Measurements from ENCODE around the gene CDK18.

Gene CDK18

GRCh38 chr1:205488074-205488723 lies 16.3 kb upstream of the CDK18 start:
- ATAC-seq (ENCODE audit: insufficient read depth, low read depth), result peak; percentile 86

GRCh38 chr1:205491794-205492193 lies 12.7 kb upstream of the CDK18 start:
- no peak overlapping the region for H3K4me3 ChIP-seq (ENCODE audit: low read depth in 1 of 2, low read length in 2 of 2)
- H3K9me3 ChIP-seq (ENCODE audit: insufficient read depth, low read length, severe bottlenecking), result no peaks in the 10 kb centered on the region
- peaks cover 3% of the 10 kb centered on the region for H4K20me1 ChIP-seq (ENCODE audit: insufficient read depth, low read length)
- H3K9ac ChIP-seq (ENCODE audit: low read depth, low read length), result no peak overlapping the region
- no peak for DNase-seq
- no peaks in the 10 kb centered on the region for H3K36me3 ChIP-seq (ENCODE audit: insufficient read depth, low read length)
- no peak overlapping the region for H3K27ac ChIP-seq (ENCODE audit: low read length)
- no peak overlapping the region for H2AFZ ChIP-seq (ENCODE audit: low read depth, low read length)
- TF ChIP-seq, protein P1, sequence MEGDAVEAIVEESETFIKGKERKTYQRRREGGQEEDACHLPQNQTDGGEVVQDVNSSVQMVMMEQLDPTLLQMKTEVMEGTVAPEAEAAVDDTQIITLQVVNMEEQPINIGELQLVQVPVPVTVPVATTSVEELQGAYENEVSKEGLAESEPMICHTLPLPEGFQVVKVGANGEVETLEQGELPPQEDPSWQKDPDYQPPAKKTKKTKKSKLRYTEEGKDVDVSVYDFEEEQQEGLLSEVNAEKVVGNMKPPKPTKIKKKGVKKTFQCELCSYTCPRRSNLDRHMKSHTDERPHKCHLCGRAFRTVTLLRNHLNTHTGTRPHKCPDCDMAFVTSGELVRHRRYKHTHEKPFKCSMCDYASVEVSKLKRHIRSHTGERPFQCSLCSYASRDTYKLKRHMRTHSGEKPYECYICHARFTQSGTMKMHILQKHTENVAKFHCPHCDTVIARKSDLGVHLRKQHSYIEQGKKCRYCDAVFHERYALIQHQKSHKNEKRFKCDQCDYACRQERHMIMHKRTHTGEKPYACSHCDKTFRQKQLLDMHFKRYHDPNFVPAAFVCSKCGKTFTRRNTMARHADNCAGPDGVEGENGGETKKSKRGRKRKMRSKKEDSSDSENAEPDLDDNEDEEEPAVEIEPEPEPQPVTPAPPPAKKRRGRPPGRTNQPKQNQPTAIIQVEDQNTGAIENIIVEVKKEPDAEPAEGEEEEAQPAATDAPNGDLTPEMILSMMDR (IDR thresholded peaks at IDR 0.05; ENCODE audit: borderline replicate concordance, extremely low read depth, low read length, poor library complexity, severe bottlenecking), result no peak
- no peak for TF ChIP-seq EZH2 (IDR thresholded peaks at IDR 0.05; ENCODE audit: borderline replicate concordance, low read depth, low read length, severe bottlenecking)
- peaks cover 41% of the 10 kb centered on the region for H3K27me3 ChIP-seq (ENCODE audit: insufficient read depth, low read length, poor library complexity)
- H3K4me2 ChIP-seq (ENCODE audit: insufficient read depth, low read length), result no peak overlapping the region
- H3K79me2 ChIP-seq (ENCODE audit: insufficient read depth, low read length), result no peaks in the 10 kb centered on the region
- no peaks in the 10 kb centered on the region for H3K4me1 ChIP-seq (ENCODE audit: insufficient read depth, low read length)
- ATAC-seq (ENCODE audit: insufficient read depth, low read depth), result no peak

More at GRCh38 chr1:205488074-205488723, 16.3 kb upstream of the CDK18 start:
- H3K9ac ChIP-seq (ENCODE audit: low read depth, low read length), result no peak overlapping the region
- no peak overlapping the region for H3K27ac ChIP-seq (ENCODE audit: low read length)
- H3K9me3 ChIP-seq (ENCODE audit: insufficient read depth, low read length, severe bottlenecking), result no peaks in the 10 kb centered on the region
- no peaks in the 10 kb centered on the region for H3K36me3 ChIP-seq (ENCODE audit: insufficient read depth, low read length)
- H3K4me1 ChIP-seq (ENCODE audit: insufficient read depth, low read length), result no peaks in the 10 kb centered on the region
- peaks cover 44% of the 10 kb centered on the region for H3K27me3 ChIP-seq (ENCODE audit: insufficient read depth, low read length, poor library complexity)
- no peak overlapping the region for H2AFZ ChIP-seq (ENCODE audit: low read depth, low read length)
- H3K4me3 ChIP-seq (ENCODE audit: low read depth in 1 of 2, low read length in 2 of 2), result no peak overlapping the region
- peaks cover 6% of the 10 kb centered on the region for H4K20me1 ChIP-seq (ENCODE audit: insufficient read depth, low read length)
- no peaks in the 10 kb centered on the region for H3K79me2 ChIP-seq (ENCODE audit: insufficient read depth, low read length)
- TF ChIP-seq, protein P1 (IDR thresholded peaks at IDR 0.05; ENCODE audit: borderline replicate concordance, extremely low read depth, low read length, poor library complexity, severe bottlenecking), result peak; percentile 90
- no peak for TF ChIP-seq EZH2 (IDR thresholded peaks at IDR 0.05; ENCODE audit: borderline replicate concordance, low read depth, low read length, severe bottlenecking)
- DNase-seq, result peak; percentile 59
- H3K4me2 ChIP-seq (ENCODE audit: insufficient read depth, low read length), result no peak overlapping the region

DNA sequence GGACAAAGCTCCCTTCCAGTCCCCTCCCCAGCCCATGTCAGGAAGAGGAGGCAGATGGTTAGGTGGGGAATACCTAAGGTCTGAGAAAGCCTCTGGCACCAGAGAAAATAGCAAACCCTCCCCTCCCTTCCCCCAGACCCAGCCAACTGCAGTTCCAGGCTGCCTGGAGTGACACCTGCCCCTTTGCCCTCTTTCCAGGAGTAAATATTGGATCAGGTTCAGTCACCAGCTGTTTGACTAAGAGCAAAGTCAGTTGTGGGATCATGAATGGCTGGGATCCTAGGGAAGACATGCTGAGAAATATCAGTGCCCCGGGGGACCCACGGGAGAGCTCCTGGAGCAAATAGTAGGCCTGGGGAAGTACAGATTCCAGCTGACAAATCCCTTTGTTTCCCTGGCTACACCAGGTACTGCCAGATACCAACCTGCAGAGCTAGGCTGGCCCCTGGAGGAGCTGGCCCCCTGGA lies 12.2 kb upstream of the CDK18 start:
- Histone ChIP-seq H3K4me2 (ENCODE audit: insufficient read depth, low read length) (no peak overlapping the region), H2AFZ (ENCODE audit: low read depth, low read length) (no peak overlapping the region), H3K36me3 (ENCODE audit: insufficient read depth, low read length) (no peaks in the 10 kb centered on the region), H3K4me3 (ENCODE audit: low read depth in 1 of 2, low read length in 2 of 2) (no peak overlapping the region), H3K27me3 (ENCODE audit: insufficient read depth, low read length, poor library complexity) (peaks cover 41% of the 10 kb centered on the region), H4K20me1 (ENCODE audit: insufficient read depth, low read length) (peaks cover 3% of the 10 kb centered on the region), H3K9ac (ENCODE audit: low read depth, low read length) (no peak overlapping the region), H3K9me3 (ENCODE audit: insufficient read depth, low read length, severe bottlenecking) (no peaks in the 10 kb centered on the region), H3K4me1 (ENCODE audit: insufficient read depth, low read length) (no peaks in the 10 kb centered on the region), H3K27ac (ENCODE audit: low read length) (no peak overlapping the region), H3K79me2 (ENCODE audit: insufficient read depth, low read length) (no peaks in the 10 kb centered on the region)
- TF ChIP-seq EZH2 (IDR thresholded peaks at IDR 0.05; ENCODE audit: borderline replicate concordance, low read depth, low read length, severe bottlenecking), result no peak
- no peak for DNase-seq
- ATAC-seq (ENCODE audit: insufficient read depth, low read depth), result no peak

GRCh38 chr1:205492774-205493173 lies 11.7 kb upstream of the CDK18 start:
- H2AFZ ChIP-seq (ENCODE audit: low read depth, low read length), result no peak overlapping the region
- no peaks in the 10 kb centered on the region for H3K9me3 ChIP-seq (ENCODE audit: insufficient read depth, low read length, severe bottlenecking)
- peaks cover 3% of the 10 kb centered on the region for H4K20me1 ChIP-seq (ENCODE audit: insufficient read depth, low read length)
- no peak overlapping the region for H3K4me2 ChIP-seq (ENCODE audit: insufficient read depth, low read length)
- TF ChIP-seq, protein P1 (IDR thresholded peaks at IDR 0.05; ENCODE audit: borderline replicate concordance, extremely low read depth, low read length, poor library complexity, severe bottlenecking), result no peak
- no peak for TF ChIP-seq EZH2 (IDR thresholded peaks at IDR 0.05; ENCODE audit: borderline replicate concordance, low read depth, low read length, severe bottlenecking)
- H3K27ac ChIP-seq (ENCODE audit: low read length), result no peak overlapping the region
- peaks cover 41% of the 10 kb centered on the region for H3K27me3 ChIP-seq (ENCODE audit: insufficient read depth, low read length, poor library complexity)
- H3K4me3 ChIP-seq (ENCODE audit: low read depth in 1 of 2, low read length in 2 of 2), result no peak overlapping the region
- DNase-seq, result no peak
- H3K79me2 ChIP-seq (ENCODE audit: insufficient read depth, low read length), result no peaks in the 10 kb centered on the region
- H3K4me1 ChIP-seq (ENCODE audit: insufficient read depth, low read length), result no peaks in the 10 kb centered on the region
- no peaks in the 10 kb centered on the region for H3K36me3 ChIP-seq (ENCODE audit: insufficient read depth, low read length)
- no peak overlapping the region for H3K9ac ChIP-seq (ENCODE audit: low read depth, low read length)
- ATAC-seq (ENCODE audit: insufficient read depth, low read depth), result no peak

Measured in DND-41 (cell line).